ENCODE measurements around the gene HPDL. TPM values are rescaled to one million over a fixed set of nuclear protein-coding genes. Genes with fewer than 3 reads are reported as not detected.
A peak's percentile ranks its signal among the peaks of the same experiment; 100 is the strongest.
"Not testable (repeated sequence)": the region's sequence is repeated elsewhere in the genome, so short reads cannot be mapped to it uniquely, and the experiment has no call there.

The HPDL gene
- total RNA-seq = 1 to 10 TPM; 4.0 to 4.8 (median 4.6) TPM

DNA sequence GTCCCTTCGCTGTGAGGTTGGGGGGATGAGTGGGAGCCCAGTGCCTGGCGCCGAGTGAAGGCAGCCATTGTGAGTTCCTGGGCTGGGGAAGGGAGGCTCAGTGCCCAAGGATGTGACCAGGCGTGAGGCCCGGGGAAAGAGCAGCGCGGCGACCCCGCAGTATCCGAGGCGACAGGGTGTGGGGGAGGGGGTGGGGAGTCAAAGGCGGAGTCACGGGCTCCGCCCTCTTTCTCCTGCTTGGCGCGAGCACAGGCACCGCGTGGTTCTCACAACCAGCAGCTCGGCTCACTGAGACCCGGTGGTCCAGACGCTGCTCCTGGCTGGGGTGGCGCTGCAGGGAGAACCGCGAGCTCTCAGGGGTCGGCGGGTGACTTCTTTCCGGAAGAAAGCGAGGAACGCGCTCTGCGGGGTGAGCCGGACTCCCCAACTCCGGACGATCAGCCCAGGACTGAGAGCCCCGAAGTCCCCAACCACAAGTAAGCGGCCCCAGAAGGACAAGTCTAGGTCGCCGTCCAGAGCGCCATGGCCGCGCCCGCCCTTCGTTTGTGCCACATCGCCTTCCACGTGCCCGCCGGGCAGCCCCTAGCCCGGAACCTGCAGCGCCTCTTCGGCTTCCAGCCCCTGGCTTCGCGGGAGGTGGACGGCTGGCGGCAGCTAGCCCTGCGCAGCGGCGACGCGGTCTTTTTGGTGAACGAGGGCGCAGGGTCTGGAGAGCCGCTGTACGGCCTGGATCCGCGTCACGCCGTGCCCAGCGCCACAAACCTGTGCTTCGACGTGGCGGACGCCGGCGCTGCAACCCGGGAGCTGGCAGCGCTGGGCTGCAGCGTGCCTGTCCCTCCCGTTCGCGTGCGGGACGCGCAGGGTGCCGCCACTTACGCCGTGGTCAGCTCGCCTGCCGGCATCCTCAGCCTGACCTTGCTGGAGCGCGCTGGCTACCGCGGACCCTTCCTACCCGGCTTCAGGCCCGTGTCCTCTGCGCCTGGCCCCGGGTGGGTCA is at the start of gene HPDL:
Gene HPDL (plus strand): TSS at position 269 of the 997 bp plus-strand sequence. CDS start 254 bp downstream, at position 523.
- intact Hi-C loops (cut with DNase I) = no loop called here
- TF ChIP-seq CTCF (IDR thresholded peaks at IDR 0.05) (no peak), POLR2A (IDR thresholded peaks at IDR 0.05) (no peak)
- Histone ChIP-seq H3K4me3 (peak within 1 kb of the TSS; percentile 41 to 68 (median 59)), H3K4me1 (peaks cover 17 to 38% (median 19%) of the 10 kb centered on the region in 3 donors), H3K9me3 (no peaks in the 10 kb centered on the region), H3K27ac (peak within 1 kb of the TSS in 2 of 4 donors; percentile 28 to 60), H3K36me3 (peaks cover under 1 to 26% (median 3%) of the 10 kb centered on the region in 3 donors), H3K27me3 (no peaks in the 10 kb centered on the region)
- no peak for DNase-seq
- 3% methylated on average over 6 to 12 of the region's 96 CpGs for WGBS, 2 donors

- no peaks in the 10 kb centered on the region for H3K27me3 ChIP-seq
- H3K4me1 ChIP-seq = no peaks in the 10 kb centered on the region
- no peak overlapping the region for H3K27ac ChIP-seq
- no peak for TF ChIP-seq CTCF (IDR thresholded peaks at IDR 0.05)
- no peak for TF ChIP-seq POLR2A (IDR thresholded peaks at IDR 0.05)
- no peak for DNase-seq
- no peaks in the 10 kb centered on the region for H3K9me3 ChIP-seq
- H3K4me3 ChIP-seq = no peak overlapping the region
- WGBS, 2 donors = 61 to 66% methylated on average over 3 of the region's 3 CpGs
- H3K36me3 ChIP-seq = no peaks in the 10 kb centered on the region
- intact Hi-C loops (cut with DNase I) = no loop called here
Observed at GRCh38 chr1:45282351-45282750, 44.3 kb upstream of the HPDL start.

DNA sequence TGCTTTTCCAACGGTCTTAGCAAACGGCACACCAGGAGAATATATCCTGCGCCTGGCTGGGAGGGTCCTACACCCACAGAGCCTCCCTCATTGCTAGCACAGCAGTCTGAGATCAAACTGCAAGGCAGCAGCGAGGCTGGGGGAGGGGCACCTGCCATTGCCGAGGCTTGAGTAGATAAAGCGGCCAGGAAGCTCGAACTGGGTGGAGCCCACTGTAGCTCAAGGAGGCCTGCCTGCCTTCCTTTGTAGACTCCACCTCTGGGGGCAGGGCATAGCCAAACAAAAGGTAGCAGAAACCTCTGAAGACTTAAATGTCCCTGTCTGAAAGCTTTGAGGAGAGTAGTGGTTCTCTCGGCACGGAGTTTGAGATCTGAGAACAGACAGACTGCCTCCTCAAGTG is 41.8 kb upstream of the HPDL start:
- H3K9me3 ChIP-seq; DNase-seq; intact Hi-C loops (cut with DNase I); H3K27me3 ChIP-seq; H3K4me3 ChIP-seq; H3K27ac ChIP-seq; H3K36me3 ChIP-seq; H3K4me1 ChIP-seq: not testable (repeated sequence)
- 92 to 95% methylated on average over 4 to 5 of the region's 9 CpGs for WGBS, 2 donors

DNA sequence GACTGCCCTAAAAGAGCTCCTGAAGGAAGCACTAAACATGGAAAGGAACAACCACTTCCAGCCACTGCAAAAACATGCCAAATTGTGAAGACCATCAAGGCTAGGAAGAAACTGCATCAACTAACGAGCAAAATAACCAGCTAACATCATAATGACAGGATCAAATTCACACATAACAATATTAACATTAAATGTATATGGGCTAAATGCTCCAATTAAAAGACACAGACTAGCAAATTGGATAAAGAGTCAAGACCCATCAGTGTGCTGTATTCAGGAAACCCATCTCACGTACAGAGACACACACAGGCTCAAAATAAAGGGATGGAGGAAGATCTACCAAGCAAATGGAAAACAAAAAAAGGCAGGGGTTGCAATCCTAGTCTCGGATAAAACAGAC is 40.2 kb upstream of the HPDL start:
- WGBS, 2 donors = 75 to 77% methylated on average over 3 of the region's 3 CpGs
- H3K27me3 ChIP-seq; H3K9me3 ChIP-seq; H3K4me1 ChIP-seq; DNase-seq; H3K27ac ChIP-seq; intact Hi-C loops (cut with DNase I); H3K36me3 ChIP-seq; H3K4me3 ChIP-seq: not testable (repeated sequence)

GRCh38 chr1:45291002-45291401 is 35.7 kb upstream of the HPDL start:
- 70 to 75% methylated on average over 6 of the region's 6 CpGs for WGBS, 2 donors
- H3K36me3 ChIP-seq; DNase-seq; H3K27ac ChIP-seq; H3K27me3 ChIP-seq; intact Hi-C loops (cut with DNase I); H3K4me1 ChIP-seq; H3K4me3 ChIP-seq; H3K9me3 ChIP-seq: not testable (repeated sequence)

GRCh38 chr1:45291716-45292115 is 35.0 kb upstream of the HPDL start:
- Histone ChIP-seq H3K36me3 (no peaks in the 10 kb centered on the region), H3K4me3 (no peak overlapping the region), H3K9me3 (no peaks in the 10 kb centered on the region), H3K4me1 (no peaks in the 10 kb centered on the region), H3K27me3 (no peaks in the 10 kb centered on the region), H3K27ac (no peak overlapping the region)
- 61 to 73% methylated on average over 2 of the region's 2 CpGs for WGBS, 2 donors
- no peak for DNase-seq
- no peak for TF ChIP-seq CTCF (IDR thresholded peaks at IDR 0.05)
- TF ChIP-seq POLR2A (IDR thresholded peaks at IDR 0.05) = no peak
- intact Hi-C loops (cut with DNase I) = no loop called here

Measured in esophagus squamous epithelium (tissue), 5 donors.